Inferior parietal cortex (tissue), 1 donor: Measurements from ENCODE around the gene CYP4V2.

Experiments
- DNase-seq: peaks from one replicate; pipeline ENCODE4 v3.0.0-alpha.2; 2016; ENCODE audit errors: extremely low spot score

CYP4V2 gene

GRCh38 chr4:186191200-186192065, at the start of gene CYP4V2:
CYP4V2 (plus strand) TSS chr4:186191567; CDS start chr4:186191824, 257 bp downstream.
- DNase-seq, result peak; percentile 78

GRCh38 chr4:186144198-186144945, 47.0 kb upstream of the CYP4V2 start:
- DNase-seq, result peak; percentile 17

GRCh38 chr4:186144946-186145569, 46.3 kb upstream of the CYP4V2 start:
- DNase-seq, result peak; percentile 36

- peak; percentile 46 for DNase-seq
Measured at GRCh38 chr4:186146458-186146857, 44.9 kb upstream of the CYP4V2 start.

GRCh38 chr4:186148336-186148975, 42.9 kb upstream of the CYP4V2 start:
- DNase-seq, result no peak

- DNase-seq, result peak; percentile 12
Measured at GRCh38 chr4:186149872-186150271, 41.5 kb upstream of the CYP4V2 start.

- DNase-seq, result no peak
Measured at GRCh38 chr4:186150926-186151325, 40.4 kb upstream of the CYP4V2 start.

- no peak for DNase-seq
Measured at GRCh38 chr4:186151499-186151898, 39.9 kb upstream of the CYP4V2 start.

- DNase-seq, result no peak
Measured at GRCh38 chr4:186158021-186158813, 33.1 kb upstream of the CYP4V2 start.

- no peak for DNase-seq
Measured at GRCh38 chr4:186158966-186159365, 32.4 kb upstream of the CYP4V2 start.

GRCh38 chr4:186159613-186160012, 31.8 kb upstream of the CYP4V2 start:
- DNase-seq, result no peak

GRCh38 chr4:186161138-186161537, 30.2 kb upstream of the CYP4V2 start:
- no peak for DNase-seq

- DNase-seq, result no peak
Measured at GRCh38 chr4:186166852-186167512, 24.4 kb upstream of the CYP4V2 start.

- DNase-seq, result no peak
Measured at GRCh38 chr4:186167605-186168004, 23.8 kb upstream of the CYP4V2 start.

GRCh38 chr4:186168750-186169149, 22.6 kb upstream of the CYP4V2 start:
- no peak for DNase-seq

- DNase-seq, result no peak
Measured at GRCh38 chr4:186169333-186169944, 21.9 kb upstream of the CYP4V2 start.

- DNase-seq, result no peak
Measured at GRCh38 chr4:186169945-186170802, 21.2 kb upstream of the CYP4V2 start.

GRCh38 chr4:186170966-186171365, 20.4 kb upstream of the CYP4V2 start:
- no peak for DNase-seq

GRCh38 chr4:186172546-186172945, 18.8 kb upstream of the CYP4V2 start:
- DNase-seq, result no peak
